Ramos (cell line): ENCODE measurements around the gene RBM42.
"Not testable (repeated sequence)": the region's sequence is repeated elsewhere in the genome, so short reads cannot be mapped to it uniquely, and the experiment has no call there.

Experiments
- in situ Hi-C: fragments of 300-500 bp; cut with MboI; formaldehyde crosslinking; loops from one replicate; pipeline ENCODE4 v1.14.3; 2022; ENCODE audit warnings: low sequenced_read_pairs; ENCODE audit not compliant: unreplicated experiment

The RBM42 gene

GRCh38 chr19:35645680-35646511 is 17.1 kb downstream of the RBM42 start:
- in situ Hi-C loops, result no loop called here

GRCh38 chr19:35648017-35648961 is 19.5 kb downstream of the RBM42 start, which contains the start of gene COX6B1:
Gene COX6B1, plus strand, starts transcription at chr19:35648323. Its CDS starts 2,921 bp downstream, at chr19:35651244.
- in situ Hi-C loops, result no loop called here

GRCh38 chr19:35650581-35650980 is 21.7 kb downstream of the RBM42 start:
- in situ Hi-C loops, result no loop called here

GRCh38 chr19:35654828-35655227 is 26.0 kb downstream of the RBM42 start:
- in situ Hi-C loops, result not testable (repeated sequence)

- in situ Hi-C loops, result no loop called here
These were observed 26.8 kb downstream of the RBM42 start for GRCh38 chr19:35655600-35655999.

GRCh38 chr19:35656700-35657099 is 27.9 kb downstream of the RBM42 start:
- in situ Hi-C loops, result no loop called here

GRCh38 chr19:35657904-35658700 is 29.3 kb downstream of the RBM42 start:
- in situ Hi-C loops, result no loop called here

- in situ Hi-C loops, result no loop called here
These were observed 33.1 kb downstream of the RBM42 start for GRCh38 chr19:35661995-35662340.

- in situ Hi-C loops, result no loop called here
These were observed 35.1 kb downstream of the RBM42 start for GRCh38 chr19:35663981-35664380.

- in situ Hi-C loops, result no loop called here
These were observed 36.3 kb downstream of the RBM42 start for GRCh38 chr19:35665157-35665556.

GRCh38 chr19:35665604-35666003 is 36.8 kb downstream of the RBM42 start:
- in situ Hi-C loops, result no loop called here

- in situ Hi-C loops, result no loop called here
These were observed 37.5 kb downstream of the RBM42 start, which contains the start of gene UPK1A for GRCh38 chr19:35666251-35666913. Gene UPK1A, plus strand, starts transcription at chr19:35666517. Its CDS starts 296 bp downstream, at chr19:35666813.

GRCh38 chr19:35669566-35669965 is 40.7 kb downstream of the RBM42 start:
- in situ Hi-C loops, result no loop called here

GRCh38 chr19:35669974-35670373 is 41.1 kb downstream of the RBM42 start:
- in situ Hi-C loops, result no loop called here

- in situ Hi-C loops, result no loop called here
These were observed 41.9 kb downstream of the RBM42 start for GRCh38 chr19:35670686-35671085.

- in situ Hi-C loops, result no loop called here
These were observed 43.0 kb downstream of the RBM42 start for GRCh38 chr19:35671818-35672217.

- in situ Hi-C loops, result no loop called here
These were observed 44.4 kb downstream of the RBM42 start for GRCh38 chr19:35673121-35673804.

GRCh38 chr19:35675589-35676140 is 46.8 kb downstream of the RBM42 start:
- in situ Hi-C loops, result no loop called here
